ENCODE measurements around the gene LDLRAD3. TPM values are rescaled to one million over a fixed set of nuclear protein-coding genes. Genes with fewer than 3 reads are reported as not detected.

Gene LDLRAD3
- total and polyA plus RNA-seq, 3 donors from 2014 or later = 7.1 to 14.6 (median 12.0) TPM

DNA sequence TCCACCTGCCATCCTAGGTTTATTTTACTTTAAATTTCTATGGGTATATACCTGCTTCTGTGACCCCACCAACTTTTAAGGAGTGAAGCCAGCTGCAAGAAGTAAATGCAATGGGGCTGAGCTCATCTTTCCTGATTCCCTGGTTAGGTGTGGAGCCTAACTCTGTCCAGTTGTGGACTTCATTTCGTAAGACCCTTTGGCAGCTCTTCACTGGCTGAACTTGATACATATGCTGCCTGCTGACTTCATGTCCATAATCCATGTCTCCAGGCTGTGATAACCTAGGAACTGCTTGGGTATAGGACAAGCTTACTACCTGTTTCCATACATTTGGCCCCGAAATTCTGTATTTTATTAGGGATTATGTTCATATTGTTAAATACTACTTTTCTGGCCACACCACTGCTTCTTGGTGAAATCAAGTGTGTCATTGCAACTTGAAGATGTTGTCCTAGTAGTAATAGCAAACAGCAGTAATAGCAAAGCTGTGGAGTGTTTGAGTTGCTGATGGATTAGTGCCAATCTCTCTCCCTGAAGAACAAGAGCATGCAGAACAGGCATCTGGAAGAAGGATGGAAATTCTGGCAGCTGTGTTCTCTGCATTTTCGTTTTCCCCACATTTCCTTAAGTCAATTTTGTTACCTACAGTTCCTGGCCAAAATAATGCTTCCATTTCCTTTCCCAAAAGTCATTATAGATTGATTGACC lies 31.2 kb downstream of the LDLRAD3 start:
- WGBS, 2 donors = 78 to 86% methylated on average over 3 of the region's 3 CpGs
- no peaks in the 10 kb centered on the region for H3K36me3 ChIP-seq (ENCODE audit: low read depth, missing control alignments)

DNA sequence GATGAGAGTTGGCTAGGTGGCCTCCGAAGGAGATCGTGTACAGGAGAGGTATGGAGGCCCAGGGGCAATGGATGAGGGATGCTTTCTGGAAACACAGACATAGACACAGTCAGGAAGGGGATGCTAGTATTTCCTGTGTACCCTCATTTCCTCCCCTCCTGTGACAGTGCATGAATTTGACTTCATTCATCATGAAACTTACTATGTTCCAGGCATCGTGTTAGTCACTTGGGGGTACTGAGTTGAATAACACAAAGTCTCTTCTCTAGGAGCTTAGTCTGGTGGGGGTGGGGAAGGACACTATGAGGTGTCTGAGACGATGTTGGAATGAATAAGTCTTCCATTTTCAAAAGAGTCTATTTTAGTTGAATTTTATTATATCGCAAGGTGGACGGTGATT lies 32.6 kb downstream of the LDLRAD3 start:
- intact Hi-C loops (cut with DNase I; ENCODE audit: low total_unique reads) = no loop called here
- peaks cover 7% of the 10 kb centered on the region for H3K4me1 ChIP-seq
- no peak for TF ChIP-seq POLR2A (IDR thresholded peaks at IDR 0.05)
- TF ChIP-seq, protein P1, sequence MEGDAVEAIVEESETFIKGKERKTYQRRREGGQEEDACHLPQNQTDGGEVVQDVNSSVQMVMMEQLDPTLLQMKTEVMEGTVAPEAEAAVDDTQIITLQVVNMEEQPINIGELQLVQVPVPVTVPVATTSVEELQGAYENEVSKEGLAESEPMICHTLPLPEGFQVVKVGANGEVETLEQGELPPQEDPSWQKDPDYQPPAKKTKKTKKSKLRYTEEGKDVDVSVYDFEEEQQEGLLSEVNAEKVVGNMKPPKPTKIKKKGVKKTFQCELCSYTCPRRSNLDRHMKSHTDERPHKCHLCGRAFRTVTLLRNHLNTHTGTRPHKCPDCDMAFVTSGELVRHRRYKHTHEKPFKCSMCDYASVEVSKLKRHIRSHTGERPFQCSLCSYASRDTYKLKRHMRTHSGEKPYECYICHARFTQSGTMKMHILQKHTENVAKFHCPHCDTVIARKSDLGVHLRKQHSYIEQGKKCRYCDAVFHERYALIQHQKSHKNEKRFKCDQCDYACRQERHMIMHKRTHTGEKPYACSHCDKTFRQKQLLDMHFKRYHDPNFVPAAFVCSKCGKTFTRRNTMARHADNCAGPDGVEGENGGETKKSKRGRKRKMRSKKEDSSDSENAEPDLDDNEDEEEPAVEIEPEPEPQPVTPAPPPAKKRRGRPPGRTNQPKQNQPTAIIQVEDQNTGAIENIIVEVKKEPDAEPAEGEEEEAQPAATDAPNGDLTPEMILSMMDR (IDR thresholded peaks at IDR 0.05) = no peak

More for the DNA sequence above, 31.2 kb downstream of the LDLRAD3 start:
- Histone ChIP-seq H3K4me3 (no peak overlapping the region), H3K9me3 (no peaks in the 10 kb centered on the region), H3K27ac (no peak overlapping the region), H3K4me1 (no peaks in the 10 kb centered on the region), H3K27me3 (no peaks in the 10 kb centered on the region)
- no peak for TF ChIP-seq POLR2A (IDR thresholded peaks at IDR 0.05)
- TF ChIP-seq, protein P1 (IDR thresholded peaks at IDR 0.05) = no peak
- intact Hi-C loops (cut with DNase I; ENCODE audit: low total_unique reads) = no loop called here
- no peak for DNase-seq

DNA sequence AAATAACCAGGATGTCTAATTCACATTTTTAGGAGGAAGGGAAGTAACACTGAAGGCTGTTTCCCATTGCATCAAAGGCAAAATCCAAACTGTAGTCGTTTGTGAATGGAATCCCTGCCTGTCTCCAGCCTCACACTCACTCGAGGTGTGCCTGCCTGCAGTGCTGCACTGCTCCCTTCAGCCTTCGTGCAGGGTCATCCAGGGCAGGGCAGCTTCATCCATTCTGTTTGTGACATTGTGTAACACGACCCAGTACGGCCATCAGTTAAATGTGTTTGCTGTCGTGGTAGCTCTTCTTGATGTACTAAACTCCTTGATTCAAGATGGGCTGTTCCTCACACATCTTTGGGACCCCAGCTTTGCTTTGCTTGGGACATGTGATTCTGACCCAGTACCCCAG lies 34.3 kb downstream of the LDLRAD3 start:
- no peak for DNase-seq
- TF ChIP-seq, protein P1 (IDR thresholded peaks at IDR 0.05) = no peak
- TF ChIP-seq POLR2A (IDR thresholded peaks at IDR 0.05) = no peak
- no peaks in the 10 kb centered on the region for H3K27me3 ChIP-seq
- intact Hi-C loops (cut with DNase I; ENCODE audit: low total_unique reads) = no loop called here
- 45 to 61% methylated on average over 6 of the region's 6 CpGs for WGBS, 2 donors
- no peaks in the 10 kb centered on the region for H3K9me3 ChIP-seq
- H3K4me3 ChIP-seq = no peak overlapping the region
- peaks cover 23% of the 10 kb centered on the region for H3K4me1 ChIP-seq
- no peaks in the 10 kb centered on the region for H3K36me3 ChIP-seq (ENCODE audit: low read depth, missing control alignments)
- H3K27ac ChIP-seq = no peak overlapping the region

More for the DNA sequence above, 32.6 kb downstream of the LDLRAD3 start:
- no peak for DNase-seq
- no peaks in the 10 kb centered on the region for H3K9me3 ChIP-seq
- 91 to 98% methylated on average over 6 of the region's 6 CpGs for WGBS, 2 donors
- no peaks in the 10 kb centered on the region for H3K36me3 ChIP-seq (ENCODE audit: low read depth, missing control alignments)
- no peak overlapping the region for H3K27ac ChIP-seq
- H3K4me3 ChIP-seq = no peak overlapping the region
- H3K27me3 ChIP-seq = no peaks in the 10 kb centered on the region

GRCh38 chr11:35978891-35979290 lies 35.0 kb downstream of the LDLRAD3 start:
- DNase-seq = no peak
- TF ChIP-seq, protein P1 (IDR thresholded peaks at IDR 0.05) = no peak
- no peak for TF ChIP-seq POLR2A (IDR thresholded peaks at IDR 0.05)
- no peak overlapping the region for H3K4me3 ChIP-seq
- H3K9me3 ChIP-seq = no peaks in the 10 kb centered on the region
- H3K27ac ChIP-seq = no peak overlapping the region
- 73 to 77% methylated on average over 4 of the region's 4 CpGs for WGBS, 2 donors
- H3K27me3 ChIP-seq = no peaks in the 10 kb centered on the region
- H3K36me3 ChIP-seq (ENCODE audit: low read depth, missing control alignments) = no peaks in the 10 kb centered on the region
- peaks cover 23% of the 10 kb centered on the region for H3K4me1 ChIP-seq
- intact Hi-C loops (cut with DNase I; ENCODE audit: low total_unique reads) = no loop called here
